GM12878 (cell line): ENCODE data around the gene PRCC.

Source experiments
- EZH2 ChIP-seq: IDR thresholded peaks from 2 replicates; pipeline ENCODE4 v1.6.1; 2012; ENCODE audit warnings: low read depth, mild to moderate bottlenecking, control low read depth, inconsistent platforms, low read length, borderline replicate concordance; ENCODE audit not compliant: control insufficient read depth
- TF ChIP-seq, protein P1 (sequence below): IDR thresholded peaks from 2 replicates; pipeline ENCODE4 v1.6.1; 2012; ENCODE audit warnings: low read depth, low read length, improper control_type of control experiment

DNA sequence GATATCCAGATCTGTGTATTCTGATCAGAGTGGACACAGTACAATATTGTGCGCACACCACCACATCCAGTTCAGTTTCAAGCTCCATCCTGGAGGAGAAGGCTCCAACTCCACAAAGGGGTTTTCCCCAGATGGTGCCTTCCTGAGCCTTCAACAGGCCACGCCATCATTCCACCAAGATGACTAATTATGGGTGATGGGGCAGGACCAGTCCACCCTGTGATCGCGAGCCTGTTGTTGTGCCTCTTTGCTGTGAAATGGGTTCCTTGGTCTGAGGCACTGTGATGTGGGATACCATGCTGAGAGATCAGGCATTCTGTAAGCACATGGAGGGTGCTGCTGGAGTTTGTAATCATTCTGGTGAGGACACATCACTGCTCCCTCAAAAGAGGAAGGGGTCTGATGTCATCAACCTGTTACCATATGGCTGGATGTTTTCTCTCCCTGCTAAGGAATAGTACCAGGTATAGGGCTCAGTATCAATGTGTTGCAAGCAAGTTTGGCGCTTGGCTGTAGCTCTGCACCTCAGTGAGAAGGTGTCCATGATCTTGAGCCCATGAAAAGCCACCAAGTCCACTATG, 56.0 kb downstream of the PRCC start:
- TF ChIP-seq, protein P1, sequence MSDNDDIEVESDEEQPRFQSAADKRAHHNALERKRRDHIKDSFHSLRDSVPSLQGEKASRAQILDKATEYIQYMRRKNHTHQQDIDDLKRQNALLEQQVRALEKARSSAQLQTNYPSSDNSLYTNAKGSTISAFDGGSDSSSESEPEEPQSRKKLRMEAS, result no peak
- no peak for TF ChIP-seq EZH2
